Smooth muscle cell of trachea (primary cell): Measurements from ENCODE around the gene VAMP2. TPM values are rescaled to one million over a fixed set of nuclear protein-coding genes. Genes with fewer than 3 reads are reported as not detected.

Experiments
- total RNA-seq: library from RNA; depleted of rRNA; stranded (reverse); fragments of >200 nt; gene quantifications from 2 replicates; pipeline ENCODE4 v1.2.1, GENCODE V29; 2014

VAMP2 gene
- total RNA-seq: 6.5 and 9.5 TPM in 2 replicates

DNA sequence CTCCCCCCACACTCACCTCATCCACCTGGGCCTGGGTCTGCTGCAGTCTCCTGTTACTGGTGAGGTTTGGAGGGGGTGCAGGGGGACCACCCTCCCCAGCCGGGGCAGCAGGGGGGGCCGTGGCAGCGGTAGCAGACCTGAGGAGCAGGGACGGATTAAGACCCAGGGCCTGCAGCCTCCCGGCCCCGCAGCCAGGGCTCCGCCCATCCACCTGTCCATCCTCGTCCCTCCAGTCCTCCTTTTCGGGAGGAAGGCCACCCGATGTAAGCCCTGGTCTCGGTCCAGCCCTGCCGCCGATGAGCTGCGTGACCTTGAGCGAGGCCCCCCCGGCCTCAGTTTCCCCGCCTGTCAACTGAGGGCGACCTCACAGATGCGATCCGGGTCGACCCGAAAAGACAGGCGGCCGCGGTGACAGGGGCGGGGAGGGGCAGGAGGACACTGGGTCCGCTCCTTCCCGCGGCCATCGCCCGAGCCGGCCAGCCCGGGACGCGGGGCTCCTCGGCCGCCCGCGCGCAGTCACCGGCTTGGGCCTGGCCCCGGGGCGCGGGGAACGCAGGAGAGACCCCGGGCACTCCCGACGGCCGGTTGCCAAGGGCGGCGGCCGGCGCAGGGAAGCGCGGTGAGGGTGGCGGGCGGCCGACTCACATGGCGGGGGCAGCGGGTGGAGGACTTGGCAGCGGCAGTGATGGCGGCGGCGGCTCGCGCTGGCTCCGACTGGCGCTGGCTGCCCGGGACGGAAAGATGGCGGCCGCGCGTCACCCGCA, at the start of gene VAMP2:
Gene VAMP2 (minus strand): TSS at position 716 of the 764 bp plus-strand sequence. CDS start 69 bp downstream, at position 647.

GRCh38 chr17:8209907-8210760, 47.4 kb upstream of the VAMP2 start, which contains the start of gene AURKB:
AURKB (minus strand) TSS chr17:8210575; CDS start chr17:8210224, 351 bp downstream.

GRCh38 chr17:8189711-8190477, 27.1 kb upstream of the VAMP2 start, which contains the start of gene BORCS6:
BORCS6 (minus strand) TSS chr17:8190180; CDS start chr17:8190140, 40 bp downstream.

DNA sequence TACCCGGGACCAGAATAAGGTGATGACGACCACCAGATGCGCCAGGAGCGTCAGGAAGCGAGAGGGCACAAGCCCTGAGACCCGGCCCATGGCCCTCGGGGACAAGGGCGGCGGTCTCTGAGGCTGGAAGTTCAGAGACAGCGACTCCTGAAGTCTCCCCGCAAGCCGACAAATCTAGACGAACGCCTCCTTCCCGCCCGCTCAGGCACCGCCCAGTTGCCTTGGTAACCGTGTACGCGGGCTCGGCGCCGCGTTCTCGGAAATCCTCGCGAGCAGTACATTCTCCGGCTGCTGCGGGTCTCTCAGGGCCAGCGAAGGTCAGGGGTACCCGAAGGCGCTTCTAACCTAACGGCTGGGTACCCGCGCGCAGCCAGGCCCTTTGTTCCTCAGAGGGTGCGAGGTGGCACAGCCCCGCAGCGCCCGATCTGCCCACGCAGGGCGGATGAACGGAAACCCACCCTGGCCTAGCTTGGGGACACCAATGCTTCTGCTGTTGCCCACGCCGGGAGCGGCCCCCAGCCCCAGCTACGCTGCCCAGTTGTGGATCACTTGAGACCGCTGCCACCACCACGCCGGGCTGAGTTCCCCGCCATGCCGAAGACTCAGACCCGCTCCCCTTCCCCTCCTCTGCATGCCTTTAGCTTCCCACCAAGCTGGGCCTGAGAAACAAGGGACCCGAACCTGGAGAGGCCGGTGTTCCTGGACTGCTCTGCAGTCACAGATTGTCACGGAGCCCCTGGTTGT, 13.6 kb upstream of the VAMP2 start, which contains the start of gene TMEM107:
Gene TMEM107 (minus strand): TSS at position 184 of the 744 bp plus-strand sequence. CDS start 94 bp downstream, at position 90.

DNA sequence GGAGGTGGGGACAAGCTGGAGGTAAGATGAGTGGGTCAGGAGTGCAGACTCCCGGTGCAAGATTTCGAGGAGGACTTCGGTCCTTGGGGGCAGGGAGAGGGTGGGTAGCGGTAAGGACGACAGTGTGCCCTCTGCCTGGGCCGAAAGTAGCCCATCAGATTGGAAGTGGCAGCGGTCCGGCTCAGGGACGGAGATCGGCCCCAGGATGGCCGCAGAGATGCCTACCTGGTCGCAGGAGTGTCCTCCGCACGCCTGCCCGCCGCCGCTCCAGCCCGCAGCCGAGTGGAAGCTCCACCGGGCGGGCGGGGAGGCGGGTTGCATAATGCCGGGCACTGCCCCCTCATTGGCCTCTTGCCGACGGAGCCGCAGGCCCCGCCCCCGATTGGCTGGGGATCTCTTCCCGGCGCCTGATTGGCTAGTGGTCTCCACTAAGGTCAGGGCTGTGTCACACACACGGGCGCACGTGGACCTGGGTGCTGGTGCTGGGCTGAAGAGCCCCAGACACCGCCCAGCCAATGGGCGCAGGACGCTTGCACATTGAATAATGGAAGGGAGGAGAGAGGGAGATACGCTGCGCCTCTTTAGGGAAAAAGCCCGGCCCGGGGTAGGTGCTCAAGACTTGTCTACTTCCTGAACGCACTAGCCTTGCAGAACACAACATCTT, 10.5 kb downstream of the VAMP2 start, which contains the start of gene PER1:
Gene PER1 (minus strand): TSS at position 293 of the 664 bp plus-strand sequence. CDS start 1,698 bp downstream, outside the sequence.

DNA sequence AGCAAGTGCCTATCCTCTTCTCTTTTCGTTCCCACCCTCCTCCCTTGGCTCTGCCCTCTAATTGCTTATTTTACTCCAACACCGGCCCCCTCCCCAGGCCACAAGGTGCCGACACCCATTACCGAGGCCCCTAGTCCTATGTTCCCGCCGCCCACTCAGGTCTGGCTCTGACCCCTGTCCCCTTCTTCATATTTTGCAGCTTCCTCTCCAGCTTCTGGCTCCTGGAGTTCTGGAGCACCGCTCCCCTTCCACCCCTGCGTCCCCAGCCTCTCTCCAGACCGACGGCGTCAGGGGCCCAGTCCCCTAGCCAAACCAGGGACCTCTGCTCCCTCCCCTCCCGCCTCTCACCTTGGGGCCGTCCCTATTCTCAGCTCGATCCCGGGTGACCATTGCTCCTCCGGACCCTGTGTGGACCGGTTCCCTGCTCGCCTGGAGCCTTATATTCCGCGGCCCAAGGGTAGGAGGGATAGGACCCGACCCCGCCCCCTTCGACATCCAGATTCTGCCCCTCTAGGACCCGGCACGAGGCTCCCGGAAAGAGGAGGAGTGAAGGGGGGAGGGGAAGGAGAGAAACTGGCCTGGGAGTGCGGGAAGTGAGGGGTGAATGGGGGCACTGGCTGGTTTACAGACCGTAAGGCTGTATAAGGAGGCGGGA, 38.9 kb downstream of the VAMP2 start, which contains the start of gene HES7:
Gene HES7 (minus strand): TSS at position 412 of the 655 bp plus-strand sequence. CDS start 22 bp downstream, at position 390.

GRCh38 chr17:8117980-8118768, 44.6 kb downstream of the VAMP2 start, which contains the start of gene ALOXE3:
ALOXE3 (minus strand) TSS chr17:8118514; CDS start chr17:8117990, 524 bp downstream.

Other genes starting within 250 kb of the VAMP2 start
- gene RNF227, start 246.7 kb downstream of the VAMP2 start, total RNA-seq: 2.8 and 4.6 TPM in 2 replicates
- 0.33 and 0.44 TPM in 2 replicates for gene KCNAB3, start 233.1 kb downstream of the VAMP2 start, total RNA-seq
- 80.2 and 90.3 TPM in 2 replicates for gene TRAPPC1, start 231.0 kb downstream of the VAMP2 start, total RNA-seq
- gene CNTROB, start 230.7 kb downstream of the VAMP2 start, total RNA-seq: 18.5 and 31.7 TPM in 2 replicates
- gene GUCY2D, start 160.3 kb downstream of the VAMP2 start, total RNA-seq: 0.17 TPM in 1 of 2 replicates, not detected in the other
- gene ALOX15B, start 123.9 kb downstream of the VAMP2 start, total RNA-seq: 0.17 TPM in 1 of 2 replicates, not detected in the other
- gene ALOX12B, start 75.2 kb downstream of the VAMP2 start, total RNA-seq: not detected in 2 replicates
- under 0.01 TPM in 1 of 2 replicates, not detected in the other for gene ALOXE3, start 44.4 kb downstream of the VAMP2 start, total RNA-seq
- gene HES7, start 38.8 kb downstream of the VAMP2 start, total RNA-seq: 0.15 and 0.33 TPM in 2 replicates
- gene PER1, start 10.5 kb downstream of the VAMP2 start, total RNA-seq: 3.9 and 9.4 TPM in 2 replicates
- gene TMEM107, start 13.4 kb upstream of the VAMP2 start, total RNA-seq: 23.3 and 33.7 TPM in 2 replicates
- 9.6 and 9.9 TPM in 2 replicates for gene BORCS6, start 27.2 kb upstream of the VAMP2 start, total RNA-seq
- gene AURKB, start 47.6 kb upstream of the VAMP2 start, total RNA-seq: 1.7 and 30.4 TPM in 2 replicates
- 3.3 and 5.6 TPM in 2 replicates for gene CTC1, start 85.1 kb upstream of the VAMP2 start, total RNA-seq
- 14.6 and 28.8 TPM in 2 replicates for gene PFAS, start 86.3 kb upstream of the VAMP2 start, total RNA-seq
- 10.0 and 10.4 TPM in 2 replicates for gene RANGRF, start 125.7 kb upstream of the VAMP2 start, total RNA-seq
- gene SLC25A35, start 132.5 kb upstream of the VAMP2 start, total RNA-seq: 1.3 and 1.5 TPM in 2 replicates
- under 0.01 TPM in 1 of 2 replicates, not detected in the other for gene ARHGEF15, start 147.3 kb upstream of the VAMP2 start, total RNA-seq
- gene ODF4, start 176.9 kb upstream of the VAMP2 start, total RNA-seq: not detected in 2 replicates
- 1,897 and 3,622 TPM in 2 replicates for gene RPL26, start 220.2 kb upstream of the VAMP2 start, total RNA-seq
- gene RNF222, start 234.9 kb upstream of the VAMP2 start, total RNA-seq: not detected in 2 replicates